Smooth muscle cell of the brain vasculature (primary cell): ENCODE measurements around the gene KRTAP4-7.
"Not testable (repeated sequence)": the region's sequence is repeated elsewhere in the genome, so short reads cannot be mapped to it uniquely, and the experiment has no call there.

Experiments
- DNase-seq: peaks from one replicate; pipeline ENCODE4 v3.0.0-alpha.2; 2012; ENCODE audit warnings: low read depth, low spot score

Gene KRTAP4-7

DNA sequence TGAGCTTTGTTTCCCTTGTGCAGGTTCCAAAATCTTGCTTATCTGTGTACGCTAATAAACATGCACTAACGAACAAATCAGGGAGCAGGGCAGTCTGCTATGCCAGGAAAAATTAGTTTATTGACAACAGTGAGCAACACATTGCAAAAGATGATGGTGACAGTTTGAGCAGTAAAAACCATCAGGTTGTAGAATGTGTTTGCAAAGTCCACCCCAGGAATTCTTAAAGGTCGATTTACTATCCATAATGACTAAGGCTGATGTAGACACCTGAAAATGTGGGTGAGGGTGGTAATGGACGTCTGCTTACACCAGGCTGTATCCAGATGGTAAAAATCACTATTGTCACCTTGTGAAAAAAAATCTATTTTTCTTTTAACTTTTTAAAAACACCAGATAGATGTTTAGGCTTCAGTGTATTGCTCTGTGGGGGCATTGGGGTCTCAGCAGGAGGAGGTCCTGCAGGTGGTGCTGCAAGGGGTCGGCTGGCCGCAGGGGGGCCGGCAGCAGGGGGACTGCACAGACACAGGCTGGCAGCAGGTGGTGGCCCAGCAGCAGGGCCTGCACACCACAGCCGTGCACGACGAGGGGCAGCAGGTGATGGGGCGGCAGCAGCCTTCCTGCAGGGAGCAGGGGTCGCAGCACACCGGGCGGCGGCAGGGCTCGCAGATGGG, 18.8 kb upstream of the KRTAP4-7 start:
- DNase-seq = not testable (repeated sequence)

DNA sequence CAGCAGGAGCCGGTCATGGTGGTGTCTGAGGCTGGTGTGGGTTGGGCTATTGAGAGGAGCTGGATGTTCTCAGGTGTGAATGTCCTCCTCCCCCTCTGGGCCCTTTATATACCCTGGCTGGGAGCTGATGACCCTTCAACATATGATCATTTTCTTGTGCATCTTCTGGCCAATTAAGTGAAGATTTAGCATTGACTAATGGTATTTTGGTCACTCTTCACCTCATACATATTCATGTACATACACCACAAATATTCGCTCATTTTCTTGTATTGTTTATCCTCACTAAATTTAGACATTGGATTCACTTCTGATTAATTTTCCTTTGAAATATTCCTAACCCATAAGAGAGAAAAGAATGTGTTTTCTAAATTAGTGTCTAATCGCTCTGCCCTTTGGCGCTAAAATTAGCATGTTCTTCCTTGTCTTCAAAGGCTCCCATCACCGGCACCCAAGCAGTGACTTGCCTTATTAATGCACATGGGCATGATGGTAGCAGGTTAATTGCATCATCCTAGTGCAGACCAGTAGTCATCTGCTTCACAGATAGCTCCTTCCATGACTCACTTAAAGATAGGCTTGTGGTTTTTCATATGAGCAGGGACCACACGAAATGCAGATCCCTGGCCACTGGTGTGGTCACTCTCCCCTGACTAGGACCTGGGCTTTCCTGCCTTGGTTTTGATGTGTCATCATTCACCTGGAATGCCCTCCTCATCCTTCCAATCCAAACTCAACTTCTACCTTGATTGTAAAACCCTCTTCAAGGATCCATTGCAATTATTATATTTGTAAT, 17.9 kb upstream of the KRTAP4-7 start, which contains the start of gene KRTAP2-4:
KRTAP2-4 (minus strand) TSS at position 51 of the 796 bp plus-strand sequence; CDS start at position 17, 34 bp downstream.
- no peak for DNase-seq

GRCh38 chr17:41067281-41067680, 16.7 kb upstream of the KRTAP4-7 start:
- no peak for DNase-seq

DNA sequence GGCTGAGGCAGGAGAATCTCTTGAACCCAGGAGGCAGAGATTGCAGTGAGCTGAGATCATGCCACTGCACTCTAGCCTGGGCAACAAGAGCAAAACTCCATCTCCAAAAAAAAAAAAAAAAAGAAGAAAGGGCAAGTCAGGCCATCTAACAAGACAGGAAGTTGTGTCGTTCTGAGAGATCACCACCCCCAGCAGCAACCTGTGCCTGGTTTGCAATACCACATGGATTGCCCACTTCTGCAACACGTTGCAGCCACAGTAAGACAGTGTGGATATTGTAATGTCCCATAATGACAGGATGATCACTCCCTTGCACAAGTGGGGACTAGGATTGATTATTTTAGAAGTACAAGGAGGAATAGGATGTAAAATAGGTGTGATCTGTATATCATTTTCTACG, 14.9 kb upstream of the KRTAP4-7 start:
- no peak for DNase-seq

DNA sequence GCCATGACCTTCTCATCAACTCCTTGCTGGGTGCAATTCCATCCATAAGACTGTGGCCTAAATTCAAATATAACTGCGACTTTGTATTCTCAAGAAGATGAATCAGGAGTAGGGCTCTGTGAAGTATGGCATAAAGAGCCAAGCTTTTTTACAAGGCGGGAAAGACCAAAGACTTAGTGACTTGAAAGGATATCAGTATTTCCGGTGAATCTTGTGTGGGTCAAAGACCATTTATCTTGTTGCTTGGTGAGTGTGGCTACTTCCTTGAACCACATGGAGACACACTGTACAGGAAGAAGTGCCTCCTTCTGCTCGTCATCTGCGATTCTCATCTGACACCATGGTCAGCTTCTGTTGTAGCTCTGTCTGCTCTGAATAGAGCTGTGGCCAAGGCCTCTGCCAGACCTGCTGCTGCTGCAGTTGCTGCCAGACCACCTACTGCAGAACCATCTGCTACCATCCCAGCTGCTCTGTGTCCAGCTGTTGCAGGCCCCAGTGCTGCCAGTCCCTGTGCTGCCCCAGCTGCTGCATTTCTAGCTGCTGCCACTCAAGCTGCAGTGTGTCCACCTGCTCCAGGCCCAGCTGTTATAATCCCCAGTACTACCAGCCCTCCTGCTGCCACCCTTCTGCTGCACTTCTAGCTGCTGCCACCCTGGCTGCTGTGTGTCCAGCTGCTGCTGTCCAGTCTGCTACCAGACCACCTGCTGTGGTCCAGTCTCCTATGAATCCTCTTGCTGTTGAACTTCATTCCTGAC, 12.2 kb upstream of the KRTAP4-7 start:
- no peak for DNase-seq

DNA sequence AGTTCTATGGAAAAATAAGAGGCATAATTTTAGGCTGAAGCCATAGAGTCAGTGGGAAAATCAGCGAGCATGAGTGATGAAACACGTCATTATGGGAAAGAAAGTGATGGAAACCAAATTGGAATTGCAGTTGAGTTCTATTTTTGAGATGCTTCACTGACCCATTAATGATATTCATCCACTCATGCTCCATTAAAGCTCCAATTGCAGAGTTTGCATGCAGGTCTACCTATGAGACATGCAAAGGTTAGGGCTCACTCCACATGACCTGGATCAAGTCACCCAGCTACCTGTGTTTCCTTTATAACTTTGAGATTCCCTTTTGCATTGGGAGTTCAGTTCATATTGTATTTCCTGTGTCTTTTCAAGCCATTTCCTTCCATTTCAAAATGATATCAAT, 10.3 kb upstream of the KRTAP4-7 start:
- DNase-seq = no peak

- DNase-seq = no peak
These were observed 7.2 kb upstream of the KRTAP4-7 start for GRCh38 chr17:41076788-41077187.

DNA sequence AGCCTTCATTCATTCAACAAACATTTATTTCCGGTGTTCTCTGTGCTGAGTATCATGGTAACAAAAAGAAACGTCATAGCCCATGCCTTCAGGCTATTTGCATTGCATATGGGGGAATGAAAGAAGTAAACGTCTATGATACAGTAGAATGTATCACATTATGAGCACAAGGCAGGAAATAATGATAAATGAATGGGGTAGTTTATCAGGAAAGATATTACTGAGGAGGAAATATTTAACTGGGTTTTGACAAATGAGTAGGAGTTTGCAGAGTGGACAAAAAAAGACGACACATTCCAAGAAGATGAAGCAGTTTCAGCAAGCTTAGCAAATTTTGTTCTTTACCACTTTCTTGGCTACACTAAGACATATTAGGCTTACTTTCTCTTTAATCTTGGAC, 1.3 kb upstream of the KRTAP4-7 start:
- DNase-seq = no peak

- not testable (repeated sequence) for DNase-seq
These were observed 523 bp upstream of the KRTAP4-7 start for GRCh38 chr17:41083427-41083826.

- DNase-seq = not testable (repeated sequence)
These were observed 4.9 kb downstream of the KRTAP4-7 start for GRCh38 chr17:41088760-41089352.

GRCh38 chr17:41096055-41096454, 12.1 kb downstream of the KRTAP4-7 start:
- no peak for DNase-seq

- no peak for DNase-seq
These were observed 14.1 kb downstream of the KRTAP4-7 start, which contains the start of gene KRTAP4-8 for GRCh38 chr17:41098042-41098441. KRTAP4-8 (minus strand) TSS chr17:41098142; CDS start chr17:41098084, 58 bp downstream.

- no peak for DNase-seq
These were observed 14.5 kb downstream of the KRTAP4-7 start for GRCh38 chr17:41098481-41098880.

DNA sequence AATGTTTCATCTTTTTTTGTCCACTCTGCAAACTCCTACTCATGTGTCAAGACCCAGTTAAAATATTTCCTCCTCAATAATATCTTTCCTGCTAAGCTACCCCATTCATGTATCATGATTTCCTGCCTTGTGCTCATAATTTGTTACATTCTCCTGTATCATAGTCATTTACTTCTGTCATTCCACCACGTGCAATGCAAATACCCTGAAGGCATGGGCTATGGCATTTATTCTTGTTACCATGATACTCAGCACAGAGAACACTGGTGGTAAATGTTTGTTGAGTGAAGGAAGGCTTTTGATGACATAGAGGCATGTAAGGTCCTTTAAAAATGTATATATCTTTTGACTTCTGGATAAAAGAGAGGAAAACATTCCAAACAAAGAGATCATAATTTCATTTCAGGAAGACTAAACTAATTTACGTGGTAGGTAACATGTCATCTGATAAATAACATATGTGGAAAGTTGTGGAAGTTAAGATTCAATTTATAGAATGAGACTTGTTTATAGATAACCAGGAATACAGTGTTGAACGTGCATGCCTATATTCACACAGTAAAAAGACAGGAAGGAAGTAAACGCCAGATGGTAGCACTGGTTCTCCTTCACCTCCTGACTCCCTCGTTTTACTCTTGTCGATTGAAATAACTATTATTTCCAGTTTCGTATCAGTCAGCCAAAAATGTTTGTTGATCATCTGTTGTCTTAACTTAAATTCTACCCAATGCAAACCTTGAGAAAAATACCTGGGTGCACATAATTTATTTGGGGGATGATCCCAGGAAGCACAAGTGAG, 15.9 kb downstream of the KRTAP4-7 start:
- DNase-seq = not testable (repeated sequence)

DNA sequence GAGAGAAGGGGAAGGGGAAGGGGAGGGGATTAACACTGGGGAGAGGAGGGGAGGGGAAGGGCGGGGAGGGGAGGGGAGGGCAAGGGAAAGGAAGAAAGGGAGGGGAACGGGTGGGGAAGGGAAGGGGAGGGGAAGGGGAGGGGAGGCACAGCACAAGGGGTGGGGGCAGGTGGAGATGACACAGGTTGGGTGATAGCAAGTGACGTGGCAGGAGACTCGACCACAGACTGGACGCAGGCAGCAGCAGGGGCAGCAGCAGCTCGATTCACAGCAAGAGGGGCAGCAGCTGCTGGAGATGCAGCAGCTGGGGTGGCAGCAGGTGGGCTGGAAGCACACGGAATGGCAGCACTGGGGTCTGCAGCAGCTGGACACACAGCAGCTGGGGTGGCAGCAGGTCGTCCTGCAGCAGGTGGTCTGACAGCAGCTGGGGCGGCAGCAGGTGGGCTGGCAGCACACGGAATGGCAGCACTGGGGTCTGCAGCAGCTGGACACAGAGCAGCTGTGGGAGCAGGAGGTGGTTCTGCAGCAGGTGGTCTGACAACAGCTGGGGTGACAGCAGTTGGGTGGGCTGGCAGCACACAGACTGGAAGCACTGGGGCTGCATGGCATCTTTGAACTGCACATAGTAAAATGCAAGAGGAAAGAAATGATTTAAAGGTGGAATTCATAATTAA, 17.8 kb downstream of the KRTAP4-7 start, which contains the start of gene KRTAP4-16:
KRTAP4-16 (minus strand) TSS at position 624 of the 674 bp plus-strand sequence; CDS start at position 624, 0 bp downstream.
- no peak for DNase-seq

DNA sequence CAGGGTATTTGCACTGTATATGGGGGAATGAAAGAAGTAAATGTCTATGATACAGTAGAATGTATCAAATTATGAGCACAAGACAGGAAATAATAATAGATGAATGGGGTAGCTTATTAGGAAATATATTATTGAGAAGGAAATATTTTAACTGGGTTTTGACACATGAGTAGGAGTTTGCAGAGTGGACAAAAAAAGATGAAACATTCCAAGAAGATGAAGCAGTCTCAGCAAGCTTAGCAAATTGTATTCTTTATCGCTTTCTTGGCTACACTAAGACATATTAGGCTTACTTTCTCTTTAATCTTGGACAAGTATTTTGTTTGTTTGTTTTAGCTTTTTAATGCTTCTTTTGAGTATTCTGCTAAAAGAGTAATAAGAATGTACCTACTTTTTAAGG, 19.9 kb downstream of the KRTAP4-7 start:
- DNase-seq = no peak

GRCh38 chr17:41104386-41105038, 20.6 kb downstream of the KRTAP4-7 start:
- not testable (repeated sequence) for DNase-seq

DNA sequence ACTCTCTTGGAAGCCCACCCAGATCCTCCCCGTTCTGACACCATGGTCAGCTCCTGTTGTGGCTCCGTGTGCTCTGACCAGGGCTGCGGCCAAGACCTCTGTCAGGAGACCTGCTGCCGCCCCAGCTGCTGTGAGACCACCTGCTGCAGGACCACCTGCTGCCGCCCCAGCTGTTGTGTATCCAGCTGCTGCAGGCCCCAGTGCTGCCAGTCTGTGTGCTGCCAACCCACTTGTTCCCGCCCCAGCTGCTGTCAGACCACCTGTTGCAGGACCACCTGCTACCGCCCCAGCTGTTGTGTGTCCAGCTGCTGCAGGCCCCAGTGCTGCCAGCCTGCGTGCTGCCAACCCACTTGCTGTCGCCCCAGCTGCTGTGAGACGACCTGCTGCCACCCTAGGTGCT, 21.4 kb downstream of the KRTAP4-7 start, which contains the start of gene KRTAP4-9:
KRTAP4-9 (plus strand) TSS at position 43 of the 400 bp plus-strand sequence; CDS start at position 43, 0 bp downstream.
- not testable (repeated sequence) for DNase-seq

DNA sequence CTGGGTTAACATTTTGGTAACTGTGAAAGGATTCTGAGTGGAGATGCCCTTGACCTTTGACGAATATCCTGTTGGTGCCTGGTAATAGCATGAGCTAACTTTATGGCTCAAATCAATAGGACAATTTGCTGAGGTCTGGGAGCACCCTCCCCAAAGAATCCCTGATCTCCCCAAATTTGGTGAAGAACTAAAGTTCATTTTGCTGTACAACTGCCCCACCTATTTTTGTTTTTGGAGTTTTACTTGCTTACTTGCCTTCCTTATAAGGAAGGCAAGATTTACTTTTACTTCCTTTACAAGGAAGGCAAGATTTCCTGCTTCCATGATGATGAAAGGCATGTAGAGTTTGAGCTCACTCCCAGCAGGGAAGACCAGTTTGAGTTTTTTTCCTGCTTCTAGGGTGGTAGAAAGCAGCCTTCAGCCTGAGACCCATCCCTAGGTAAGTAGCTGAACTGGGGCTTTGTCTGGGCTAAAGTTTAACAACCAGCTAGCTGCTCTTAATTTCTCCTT, 24.0 kb downstream of the KRTAP4-7 start:
- no peak for DNase-seq
